Measurements from ENCODE around the gene IFT81. TPM values are rescaled to one million over a fixed set of nuclear protein-coding genes. Genes with fewer than 3 reads are reported as not detected.
A peak's percentile ranks its signal among the peaks of the same experiment; 100 is the strongest.

IFT81 gene
- total and polyA plus RNA-seq, 2 donors (not counting 3 experiments of a cell fraction or from before 2014, with no cell fraction given), result 2.4 to 9.8 TPM

- intact Hi-C loops (cut with micrococcal nuclease) (no loop called here), dilution Hi-C loops (cut with MboI; ENCODE audit: extremely low pct_ligation_motif_present, low sequenced_read_pairs) (no loop called here)
- Histone ChIP-seq H3K4me1 (ENCODE audit: control insufficient read depth, extremely low read depth, insufficient read depth, low read length) (peaks cover 15% of the 10 kb centered on the region), H3K9me3 (replicated peaks; ENCODE audit: control insufficient read depth, insufficient read depth, low read length) (no peaks in the 10 kb centered on the region), H4K20me1 (replicated peaks; ENCODE audit: control insufficient read depth, extremely low read depth, insufficient read depth, low read length) (no peaks in the 10 kb centered on the region), H3K4me2 (ENCODE audit: insufficient read depth, low read length) (no peak overlapping the region), H3K27me3 (ENCODE audit: control insufficient read depth in 2 of 2, insufficient read depth in 2 of 2, low read length in 2 of 2) (no peaks in the 10 kb centered on the region), H2AFZ (ENCODE audit: low read depth, low read length) (peak overlapping the region; percentile 1), H3K4me3 (replicated peaks in 1 of 3; ENCODE audit: insufficient read depth in 1 of 3, low read depth in 1 of 3, low read length in 3 of 3) (no peak overlapping the region), H3K36me3 (ENCODE audit: control insufficient read depth in 2 of 2, extremely low read depth in 1 of 2, insufficient read depth in 2 of 2, low read length in 2 of 2) (no peaks in the 10 kb centered on the region), H3K9me1 (replicated peaks; ENCODE audit: control insufficient read depth, extremely low read depth, insufficient read depth, low read length) (no peaks in the 10 kb centered on the region), H3K27ac (ENCODE audit: insufficient read depth, low read depth, low read length) (no peak overlapping the region), H3K9ac (replicated peaks; ENCODE audit: extremely low read depth, insufficient read depth, low read length) (no peak overlapping the region), H3K79me2 (ENCODE audit: control insufficient read depth, insufficient read depth, low read length) (no peaks in the 10 kb centered on the region)
- TF ChIP-seq POLR2A (IDR thresholded peaks at IDR 0.05; ENCODE audit: low read depth, low read length) (no peak), CTCF (IDR thresholded peaks at IDR 0.05; ENCODE audit: extremely low read depth in 1 of 2, insufficient read depth in 1 of 2, low read depth in 1 of 2, low read length in 2 of 2) (no peak), EZH2 (IDR thresholded peaks at IDR 0.05; ENCODE audit: borderline replicate concordance, low read depth, low read length, severe bottlenecking) (no peak), MYC (IDR thresholded peaks at IDR 0.05; ENCODE audit: low read depth, low read length) (no peak), POLR2AphosphoS5 (IDR thresholded peaks at IDR 0.05; ENCODE audit: insufficient read depth, low read depth, low read length) (no peak), MAX (IDR thresholded peaks at IDR 0.05; ENCODE audit: insufficient read depth, insufficient read length) (no peak), FOS (IDR thresholded peaks at IDR 0.05; ENCODE audit: borderline replicate concordance, insufficient read depth, low read length) (no peak), JUN (IDR thresholded peaks at IDR 0.05; ENCODE audit: borderline replicate concordance, insufficient read depth, insufficient read length, low read depth) (no peak)
- DNase-seq (ENCODE audit: low read depth, low spot score), result peak; percentile 79
- peak; percentile 40 for FAIRE-seq
- CTCF ChIA-PET, result no interaction called here
- POLR2A ChIA-PET, result no interaction called here
- no TSS peak for BruUV-seq (replicated peaks)
These were observed 16.5 kb upstream of the IFT81 start for GRCh38 chr12:110107369-110108281.

All from endothelial cell of umbilical vein (primary cell).